ENCODE results near the gene GSDMA.

The GSDMA gene

DNA sequence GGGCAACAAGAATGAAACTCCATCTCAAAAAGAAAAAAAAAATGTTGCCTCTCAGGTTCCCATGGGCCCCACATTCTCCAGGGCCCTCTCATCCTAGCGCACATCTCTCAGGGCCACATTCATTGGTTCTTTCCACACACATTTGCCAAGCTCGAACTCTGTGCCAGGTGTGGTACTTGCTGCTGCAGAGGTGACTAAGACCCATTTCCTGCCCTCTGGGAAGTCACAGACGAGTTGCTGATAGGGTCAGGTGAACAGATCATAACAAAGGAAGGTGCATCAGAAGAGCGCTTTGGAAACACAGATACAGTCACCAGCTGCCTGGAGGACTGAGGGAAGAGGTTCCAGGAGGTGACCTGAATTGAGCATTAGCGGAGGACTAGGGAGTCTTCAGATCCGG, 1.0 kb downstream of the GSDMA start:
- Histone ChIP-seq H3K9me3 (ENCODE audit: control insufficient read depth, insufficient read depth, low read length) (no peaks in the 10 kb centered on the region), H3K4me1 (ENCODE audit: insufficient read depth, low read length) (no peaks in the 10 kb centered on the region; the same call in 1 of the 2 replicates), H3K9ac (ENCODE audit: low read depth, low read length) (no peak overlapping the region), H3K36me3 (ENCODE audit: insufficient read depth, low read length) (no peaks in the 10 kb centered on the region)

DNA sequence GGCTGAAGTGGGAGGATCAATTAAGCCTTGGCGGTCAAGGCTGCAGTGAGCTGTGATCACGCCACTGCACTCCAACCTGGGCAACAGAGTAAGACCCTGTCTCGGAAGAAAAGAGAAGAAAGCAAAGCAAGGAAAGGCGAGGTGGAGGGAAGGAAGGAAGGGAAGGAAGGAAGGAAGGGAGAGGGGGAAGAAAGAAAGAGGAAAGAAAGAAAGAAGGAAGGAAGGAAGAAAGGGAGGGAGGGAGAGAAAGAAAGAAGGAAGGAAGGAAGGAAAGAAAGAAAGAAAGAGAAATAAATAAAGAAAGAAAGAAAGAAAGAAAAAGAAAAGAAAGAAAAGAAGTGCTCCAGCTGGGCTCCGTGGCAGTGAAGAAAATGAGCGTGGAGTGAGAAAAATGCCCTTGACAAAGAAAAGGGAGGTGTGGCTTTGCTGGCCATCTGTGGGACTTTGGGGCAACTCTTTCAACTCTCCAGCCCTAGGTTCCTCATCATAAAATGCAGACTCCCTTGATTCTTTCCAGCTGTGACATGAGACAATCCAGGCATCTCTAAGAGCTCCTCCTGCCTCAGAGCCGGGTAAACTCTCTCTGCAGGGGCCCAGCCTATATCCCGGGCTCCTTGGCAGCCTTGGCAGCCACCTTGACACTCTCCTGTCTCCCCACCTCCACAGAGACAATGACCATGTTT, 2.4 kb downstream of the GSDMA start:
- no peaks in the 10 kb centered on the region for H3K9me3 ChIP-seq (ENCODE audit: control insufficient read depth, insufficient read depth, low read length)
- H3K4me1 ChIP-seq (ENCODE audit: insufficient read depth, low read length): no peaks in the 10 kb centered on the region; the same call in 1 of the 2 replicates
- H3K36me3 ChIP-seq (ENCODE audit: insufficient read depth, low read length): no peaks in the 10 kb centered on the region
- no peak overlapping the region for H3K9ac ChIP-seq (ENCODE audit: low read depth, low read length)

DNA sequence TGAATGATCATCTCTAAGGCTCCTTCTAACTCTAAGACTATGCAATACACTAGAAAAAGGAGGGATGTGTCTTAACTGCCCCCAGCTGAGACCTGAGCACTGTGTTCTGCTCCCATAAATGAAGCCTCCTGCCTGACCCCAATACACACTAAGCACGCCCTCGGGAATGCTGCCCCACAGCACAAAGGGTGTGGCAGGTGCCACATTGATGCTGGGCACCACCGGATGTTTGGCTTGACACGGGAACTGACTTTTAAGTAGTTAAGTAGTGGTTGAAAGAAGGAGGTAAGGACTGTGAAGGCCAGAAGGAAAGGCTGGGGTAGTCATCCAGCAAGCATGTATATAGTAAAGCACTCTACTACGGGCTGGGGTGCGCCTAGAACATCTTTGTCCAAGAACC, 4.0 kb downstream of the GSDMA start:
- Histone ChIP-seq H3K9ac (ENCODE audit: low read depth, low read length) (no peak overlapping the region), H3K9me3 (ENCODE audit: control insufficient read depth, insufficient read depth, low read length) (no peaks in the 10 kb centered on the region), H3K36me3 (ENCODE audit: insufficient read depth, low read length) (no peaks in the 10 kb centered on the region), H3K4me1 (ENCODE audit: insufficient read depth, low read length) (no peaks in the 10 kb centered on the region; the same call in 1 of the 2 replicates)

DNA sequence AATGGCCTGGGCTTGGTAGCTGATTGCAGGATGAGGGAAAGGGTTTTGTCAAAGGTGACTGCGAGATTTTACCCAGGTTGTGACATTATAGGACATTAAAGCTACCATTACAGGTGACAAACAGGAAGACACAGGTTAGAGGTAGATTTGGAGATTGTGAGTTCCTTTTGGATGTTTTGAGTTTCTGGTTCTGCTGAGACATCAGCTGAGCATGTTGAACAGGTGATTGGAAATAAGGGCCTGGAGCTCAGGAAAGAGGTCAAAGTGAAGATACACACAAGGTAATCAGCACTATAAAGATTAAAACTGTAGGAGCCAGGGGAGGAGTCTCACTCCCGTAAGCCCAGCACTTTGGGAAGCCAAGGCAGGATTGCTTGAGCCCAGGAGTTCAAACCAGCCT, 6.0 kb downstream of the GSDMA start:
- Histone ChIP-seq H3K9ac (ENCODE audit: low read depth, low read length) (no peak overlapping the region), H3K9me3 (ENCODE audit: control insufficient read depth, insufficient read depth, low read length) (no peaks in the 10 kb centered on the region), H3K36me3 (ENCODE audit: insufficient read depth, low read length) (no peaks in the 10 kb centered on the region), H3K4me1 (ENCODE audit: insufficient read depth, low read length) (no peaks in the 10 kb centered on the region; the same call in 1 of the 2 replicates)

DNA sequence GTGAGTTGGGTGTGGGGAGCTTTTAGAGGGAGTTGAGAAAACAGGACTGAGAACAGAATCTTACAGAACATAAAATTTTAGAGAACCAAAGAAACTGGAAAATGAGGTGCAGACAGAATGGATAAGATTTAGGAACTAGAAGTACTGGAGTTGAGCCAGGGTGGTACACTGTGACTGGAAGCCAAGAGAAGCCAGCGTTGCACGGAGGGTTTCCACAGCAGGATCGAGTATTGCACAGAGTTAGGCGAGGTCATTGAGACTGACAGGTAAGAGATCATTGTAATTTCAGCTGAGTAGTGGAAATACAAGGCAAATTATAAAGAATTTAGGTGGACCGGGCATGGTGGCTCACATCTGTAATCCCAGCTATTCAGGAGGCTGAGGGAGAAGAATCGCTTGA, 6.6 kb downstream of the GSDMA start:
- H3K9ac ChIP-seq (ENCODE audit: low read depth, low read length): no peak overlapping the region
- H3K4me1 ChIP-seq (ENCODE audit: insufficient read depth, low read length): no peaks in the 10 kb centered on the region
- H3K9me3 ChIP-seq (ENCODE audit: control insufficient read depth, insufficient read depth, low read length): no peaks in the 10 kb centered on the region
- H3K36me3 ChIP-seq (ENCODE audit: insufficient read depth, low read length): no peaks in the 10 kb centered on the region

DNA sequence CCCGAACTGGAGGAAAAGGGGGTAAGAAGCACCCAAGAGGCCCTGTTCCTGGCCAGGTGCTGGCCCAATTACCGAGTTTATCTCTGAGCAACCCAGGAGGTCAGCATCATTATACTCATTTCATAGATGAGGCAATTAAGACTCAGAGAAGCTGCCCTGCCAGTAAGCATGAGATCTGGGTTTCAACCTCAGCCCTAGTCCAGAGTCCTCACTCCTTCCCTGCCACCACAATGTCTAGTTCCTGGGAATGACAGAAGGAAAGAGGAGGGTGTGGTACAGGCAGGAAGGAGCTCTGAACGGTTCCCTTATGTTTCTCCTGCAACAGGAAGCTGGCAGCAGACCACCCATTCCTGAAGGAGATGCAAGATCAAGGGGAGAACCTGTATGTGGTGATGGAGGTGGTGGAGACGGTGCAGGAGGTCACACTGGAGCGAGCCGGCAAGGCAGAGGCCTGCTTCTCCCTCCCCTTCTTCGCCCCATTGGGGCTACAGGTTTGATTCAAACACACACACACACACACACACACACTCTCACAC, 7.4 kb downstream of the GSDMA start:
- no peaks in the 10 kb centered on the region for H3K9me3 ChIP-seq (ENCODE audit: control insufficient read depth, insufficient read depth, low read length)
- H3K9ac ChIP-seq (ENCODE audit: low read depth, low read length): no peak overlapping the region
- no peaks in the 10 kb centered on the region for H3K36me3 ChIP-seq (ENCODE audit: insufficient read depth, low read length)
- no peaks in the 10 kb centered on the region for H3K4me1 ChIP-seq (ENCODE audit: insufficient read depth, low read length)

DNA sequence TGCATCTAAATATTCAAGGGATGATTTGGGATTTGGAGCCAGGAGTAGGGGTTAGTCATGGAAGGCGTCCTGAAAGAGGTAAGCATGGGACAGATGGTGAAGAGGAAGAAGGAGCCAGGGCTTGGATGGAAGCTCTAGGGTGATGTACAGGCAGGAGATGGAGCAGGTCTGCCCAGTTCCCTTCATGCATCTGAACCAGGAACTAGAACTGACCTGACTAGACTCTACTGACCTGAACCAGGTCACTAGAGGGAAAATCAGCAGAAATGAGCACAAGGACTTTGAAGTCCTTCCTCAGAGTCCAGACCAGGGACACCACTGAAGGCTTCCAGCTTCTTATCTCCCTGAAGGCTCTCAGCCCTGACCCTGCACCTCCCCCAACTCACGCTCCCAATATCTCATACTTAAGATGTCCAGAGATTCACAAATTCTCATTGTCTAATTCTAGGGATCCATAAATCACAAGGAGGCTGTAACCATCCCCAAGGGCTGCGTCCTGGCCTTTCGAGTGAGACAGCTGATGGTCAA, 8.3 kb downstream of the GSDMA start:
- Histone ChIP-seq H3K36me3 (ENCODE audit: insufficient read depth, low read length) (no peaks in the 10 kb centered on the region), H3K9me3 (ENCODE audit: control insufficient read depth, insufficient read depth, low read length) (no peaks in the 10 kb centered on the region), H3K9ac (ENCODE audit: low read depth, low read length) (no peak overlapping the region), H3K4me1 (ENCODE audit: insufficient read depth, low read length) (no peaks in the 10 kb centered on the region)

DNA sequence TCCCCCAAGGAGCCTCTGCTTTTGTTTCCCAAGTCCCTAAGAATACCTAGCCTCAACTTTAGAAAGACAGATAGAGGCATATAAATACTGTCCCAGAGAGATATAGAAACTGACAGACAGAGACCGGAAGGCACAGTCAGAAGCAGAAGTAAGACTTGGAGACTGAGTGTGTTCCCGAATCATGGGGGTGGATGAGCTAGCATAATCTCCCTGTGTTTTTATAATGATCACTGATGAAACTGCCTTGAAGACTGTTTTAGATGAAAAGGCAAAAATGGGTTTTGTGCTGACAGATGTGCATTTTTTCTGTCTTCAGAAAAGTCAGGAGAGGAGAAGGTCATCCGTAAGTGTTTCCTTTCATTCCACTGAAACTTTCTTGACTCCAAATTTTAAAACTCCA, 9.5 kb downstream of the GSDMA start:
- H3K9me3 ChIP-seq (ENCODE audit: control insufficient read depth, insufficient read depth, low read length): no peaks in the 10 kb centered on the region
- no peaks in the 10 kb centered on the region for H3K4me1 ChIP-seq (ENCODE audit: insufficient read depth, low read length)
- no peaks in the 10 kb centered on the region for H3K36me3 ChIP-seq (ENCODE audit: insufficient read depth, low read length)
- H3K9ac ChIP-seq (ENCODE audit: low read depth, low read length): no peak overlapping the region

DNA sequence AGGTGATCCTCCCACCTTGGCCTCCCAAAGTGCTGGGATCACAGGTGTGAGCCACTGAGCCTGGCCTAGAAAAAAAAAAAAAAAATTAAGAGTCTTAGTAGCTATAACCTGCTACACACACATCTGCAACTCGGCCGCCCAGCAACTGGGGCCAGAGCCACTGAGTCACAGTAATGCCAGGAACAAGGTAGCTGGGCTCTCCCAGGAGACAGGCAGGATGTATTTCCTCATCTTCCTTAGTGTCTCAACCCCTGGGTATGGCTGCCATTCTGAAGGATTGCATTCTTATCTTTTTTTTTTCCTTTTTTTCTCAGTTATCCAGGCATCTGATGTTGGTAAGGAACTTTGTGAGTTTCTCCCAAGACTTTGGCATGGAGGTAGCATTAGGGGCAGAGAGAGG, 10.7 kb downstream of the GSDMA start:
- no peaks in the 10 kb centered on the region for H3K36me3 ChIP-seq (ENCODE audit: insufficient read depth, low read length)
- H3K9me3 ChIP-seq (ENCODE audit: control insufficient read depth, insufficient read depth, low read length): no peaks in the 10 kb centered on the region
- H3K9ac ChIP-seq (ENCODE audit: low read depth, low read length): no peak overlapping the region
- no peaks in the 10 kb centered on the region for H3K4me1 ChIP-seq (ENCODE audit: insufficient read depth, low read length)

DNA sequence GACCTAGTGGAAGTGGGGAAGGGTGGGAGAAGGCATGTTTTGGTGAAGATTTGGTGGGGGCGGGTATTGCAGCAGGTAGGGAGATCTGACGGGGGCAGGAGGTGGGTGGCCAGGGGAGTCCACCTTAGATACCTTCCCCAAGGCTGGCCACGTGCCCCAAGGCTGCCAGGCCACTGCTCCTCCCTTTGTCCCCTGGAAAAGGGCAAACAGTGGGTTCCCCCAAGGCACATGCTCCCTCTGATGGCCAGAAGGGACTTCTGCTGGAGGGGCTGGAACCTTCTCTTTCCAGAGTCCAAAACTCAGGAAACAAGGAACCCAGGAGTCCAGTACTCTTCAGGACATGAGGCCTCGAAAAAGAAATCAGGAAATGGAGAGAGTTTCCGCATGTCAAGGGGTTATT, 11.6 kb downstream of the GSDMA start:
- Histone ChIP-seq H3K4me1 (ENCODE audit: insufficient read depth, low read length) (peaks cover 6% of the 10 kb centered on the region), H3K36me3 (ENCODE audit: insufficient read depth, low read length) (no peaks in the 10 kb centered on the region), H3K9me3 (ENCODE audit: control insufficient read depth, insufficient read depth, low read length) (no peaks in the 10 kb centered on the region), H3K9ac (ENCODE audit: low read depth, low read length) (no peak overlapping the region)

DNA sequence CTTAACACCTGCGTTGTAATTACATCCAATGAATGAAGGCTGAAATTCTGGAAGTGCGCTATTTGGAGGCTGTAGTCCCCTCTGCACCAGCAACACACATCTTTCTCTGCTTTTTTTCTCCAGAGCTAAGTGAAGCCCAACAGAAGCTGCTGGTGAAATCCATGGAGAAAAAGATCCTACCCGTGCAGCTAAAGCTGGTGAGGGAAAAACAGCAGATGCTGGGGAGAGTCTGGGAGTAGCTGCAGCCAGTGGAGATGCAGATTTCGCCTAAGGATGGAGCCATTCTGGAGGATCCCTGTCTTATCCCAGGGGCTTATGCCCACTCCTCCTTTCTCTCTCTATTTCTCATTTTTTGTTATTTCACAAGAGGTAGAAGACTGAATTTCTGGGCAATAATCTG, 13.0 kb downstream of the GSDMA start:
- Histone ChIP-seq H3K4me1 (ENCODE audit: insufficient read depth, low read length) (peaks cover 9% of the 10 kb centered on the region), H3K36me3 (ENCODE audit: insufficient read depth, low read length) (no peaks in the 10 kb centered on the region), H3K9me3 (ENCODE audit: control insufficient read depth, insufficient read depth, low read length) (no peaks in the 10 kb centered on the region)

DNA sequence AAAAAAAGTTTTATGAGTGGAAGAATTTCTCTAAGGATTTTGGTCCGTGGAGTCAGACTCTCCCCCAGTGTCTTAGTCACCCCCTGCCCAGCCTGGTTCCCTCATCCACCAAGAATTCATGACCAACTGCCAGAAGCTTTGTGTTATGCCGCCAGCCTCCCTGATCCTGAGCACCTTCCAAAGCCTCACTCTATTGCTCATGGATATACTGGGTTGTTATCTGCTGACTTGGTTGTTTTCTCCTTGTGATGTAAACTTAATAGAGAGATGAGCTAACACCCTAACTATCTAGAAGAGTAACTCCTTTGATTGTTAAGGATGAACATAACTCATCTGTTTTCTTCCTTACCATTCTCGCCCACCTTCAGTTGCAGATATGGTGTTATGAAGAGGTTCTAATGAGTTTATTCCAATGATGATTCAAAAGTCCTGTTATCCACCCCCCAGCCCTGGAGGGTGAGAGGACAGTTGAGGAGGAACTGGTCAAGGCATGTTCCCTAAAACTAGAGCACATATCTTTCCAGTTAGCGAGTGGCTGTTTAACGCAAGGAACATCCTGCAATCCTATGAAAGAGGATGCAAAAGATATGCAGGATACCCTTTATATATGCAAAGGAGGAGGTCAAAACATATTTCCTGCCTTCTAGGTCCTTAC, 16.3 kb downstream of the GSDMA start:
- Histone ChIP-seq H3K4me1 (ENCODE audit: insufficient read depth, low read length) (peaks cover 9% of the 10 kb centered on the region), H3K9ac (ENCODE audit: low read depth, low read length) (peak overlapping the region; percentile 66), H3K36me3 (ENCODE audit: insufficient read depth, low read length) (0 out of 2 replicates have a peak, but pooled peaks cover 1% of the 10 kb centered on the region), H3K9me3 (ENCODE audit: control insufficient read depth, insufficient read depth, low read length) (no peaks in the 10 kb centered on the region)

More for the DNA sequence above, 13.0 kb downstream of the GSDMA start:
- no peak overlapping the region for H3K9ac ChIP-seq (ENCODE audit: low read depth, low read length)

DNA sequence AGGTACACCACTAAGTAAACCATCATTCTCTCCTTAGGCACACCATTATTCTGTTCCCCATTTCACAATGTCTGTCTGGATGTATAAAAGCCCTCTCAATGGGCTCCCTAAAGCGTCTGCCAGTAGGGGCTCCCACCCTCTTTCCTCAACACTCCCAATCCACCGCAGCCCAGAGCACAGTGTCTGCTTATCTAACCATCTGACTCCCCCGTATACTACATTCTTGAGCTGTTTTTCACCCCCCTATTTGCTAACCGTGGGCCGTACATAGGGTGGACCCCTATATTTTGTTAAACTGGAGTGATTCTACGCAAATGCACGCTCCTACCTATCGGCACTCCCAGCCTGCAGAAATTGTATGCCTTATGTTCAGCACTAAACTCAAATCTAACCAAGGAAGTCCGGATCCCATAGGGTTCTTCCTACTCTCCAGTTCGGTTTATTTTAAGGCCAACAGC, 17.1 kb downstream of the GSDMA start:
- H3K9me3 ChIP-seq (ENCODE audit: control insufficient read depth, insufficient read depth, low read length): no peaks in the 10 kb centered on the region
- peak overlapping the region; percentile 66 for H3K9ac ChIP-seq (ENCODE audit: low read depth, low read length)
- peaks cover 8% of the 10 kb centered on the region for H3K36me3 ChIP-seq (ENCODE audit: insufficient read depth, low read length)
- peaks cover 9% of the 10 kb centered on the region for H3K4me1 ChIP-seq (ENCODE audit: insufficient read depth, low read length)

DNA sequence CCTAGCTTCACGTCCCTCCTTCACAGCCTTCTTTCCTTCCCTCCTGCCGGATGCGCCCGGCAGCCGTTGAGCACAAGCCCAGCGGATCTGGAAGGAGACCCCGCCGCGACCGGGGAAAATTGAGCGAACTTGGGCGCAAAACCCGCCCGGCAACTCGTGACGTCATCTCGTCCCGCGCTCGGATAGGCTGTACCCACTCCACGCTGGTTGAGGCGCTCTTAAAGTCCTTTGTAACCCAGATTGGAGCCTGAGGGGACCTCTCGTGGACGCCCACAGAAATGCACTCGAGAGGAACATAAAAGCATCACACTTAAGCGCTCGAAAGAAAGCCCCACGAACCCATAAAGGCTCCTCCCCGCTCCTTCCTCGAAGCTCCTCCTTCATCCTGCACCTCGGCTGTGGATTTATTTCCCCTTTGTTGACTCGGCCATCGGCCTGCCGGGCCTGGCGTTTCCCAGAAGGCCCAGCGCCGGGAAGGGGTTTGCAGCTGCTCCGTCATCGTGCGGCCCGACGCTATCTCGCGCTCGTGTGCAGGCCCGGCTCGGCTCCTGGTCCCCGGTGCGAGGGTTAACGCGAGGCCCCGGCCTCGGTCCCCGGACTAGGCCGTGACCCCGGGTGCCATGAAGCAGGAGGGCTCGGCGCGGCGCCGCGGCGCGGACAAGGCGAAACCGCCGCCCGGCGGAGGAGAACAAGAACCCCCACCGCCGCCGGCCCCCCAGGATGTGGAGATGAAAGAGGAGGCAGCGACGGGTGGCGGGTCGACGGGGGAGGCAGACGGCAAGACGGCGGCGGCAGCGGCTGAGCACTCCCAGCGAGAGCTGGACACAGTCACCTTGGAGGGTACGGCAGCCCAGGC, 17.8 kb downstream of the GSDMA start, which contains the start of gene PSMD3:
Gene PSMD3 (plus strand): TSS at position 457 of the 856 bp plus-strand sequence. CDS start 164 bp downstream, at position 621.
- peaks cover 14% of the 10 kb centered on the region for H3K36me3 ChIP-seq (ENCODE audit: insufficient read depth, low read length)
- peaks cover 9% of the 10 kb centered on the region for H3K4me1 ChIP-seq (ENCODE audit: insufficient read depth, low read length)
- peak within 1 kb of the TSS; percentile 66 for H3K9ac ChIP-seq (ENCODE audit: low read depth, low read length)
- no peaks in the 10 kb centered on the region for H3K9me3 ChIP-seq (ENCODE audit: control insufficient read depth, insufficient read depth, low read length)
